HG02571 (cell line): ENCODE results near the gene C1orf35.

Experiments used
- ATAC-seq: cut with Tn5 transposase; IDR thresholded peaks from one replicate; pipeline ENCODE4 v1.9.1; 2021; ENCODE audit warnings: mild to moderate bottlenecking, moderate library complexity; ENCODE audit not compliant: unreplicated experiment

The C1orf35 gene

DNA sequence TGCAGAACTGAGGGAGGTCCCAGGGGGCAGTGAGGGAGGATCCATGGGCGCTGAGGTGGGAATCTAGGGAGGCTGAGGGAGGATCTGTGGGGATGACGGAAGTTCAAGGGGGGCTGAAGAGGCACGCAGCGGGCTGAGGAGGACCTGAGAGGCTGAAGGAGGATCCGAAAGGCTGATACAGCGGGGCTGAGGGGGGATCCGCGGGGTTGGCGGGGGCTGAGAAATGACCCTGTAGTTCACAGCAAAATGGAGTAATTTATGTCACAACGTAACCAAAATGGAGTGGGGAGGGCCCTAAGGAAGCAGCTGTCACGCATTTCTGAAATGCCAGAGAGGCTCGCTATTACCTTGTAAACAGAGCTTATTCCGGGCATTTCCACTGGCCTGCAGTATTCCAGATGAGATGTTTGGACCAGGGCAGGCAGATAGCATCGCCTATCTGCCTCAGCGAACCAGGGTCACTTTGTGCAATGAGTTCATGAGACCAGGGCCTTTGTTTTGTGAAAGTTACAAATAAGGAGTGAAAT lies 6.9 kb upstream of the C1orf35 start:
- no peak for ATAC-seq

DNA sequence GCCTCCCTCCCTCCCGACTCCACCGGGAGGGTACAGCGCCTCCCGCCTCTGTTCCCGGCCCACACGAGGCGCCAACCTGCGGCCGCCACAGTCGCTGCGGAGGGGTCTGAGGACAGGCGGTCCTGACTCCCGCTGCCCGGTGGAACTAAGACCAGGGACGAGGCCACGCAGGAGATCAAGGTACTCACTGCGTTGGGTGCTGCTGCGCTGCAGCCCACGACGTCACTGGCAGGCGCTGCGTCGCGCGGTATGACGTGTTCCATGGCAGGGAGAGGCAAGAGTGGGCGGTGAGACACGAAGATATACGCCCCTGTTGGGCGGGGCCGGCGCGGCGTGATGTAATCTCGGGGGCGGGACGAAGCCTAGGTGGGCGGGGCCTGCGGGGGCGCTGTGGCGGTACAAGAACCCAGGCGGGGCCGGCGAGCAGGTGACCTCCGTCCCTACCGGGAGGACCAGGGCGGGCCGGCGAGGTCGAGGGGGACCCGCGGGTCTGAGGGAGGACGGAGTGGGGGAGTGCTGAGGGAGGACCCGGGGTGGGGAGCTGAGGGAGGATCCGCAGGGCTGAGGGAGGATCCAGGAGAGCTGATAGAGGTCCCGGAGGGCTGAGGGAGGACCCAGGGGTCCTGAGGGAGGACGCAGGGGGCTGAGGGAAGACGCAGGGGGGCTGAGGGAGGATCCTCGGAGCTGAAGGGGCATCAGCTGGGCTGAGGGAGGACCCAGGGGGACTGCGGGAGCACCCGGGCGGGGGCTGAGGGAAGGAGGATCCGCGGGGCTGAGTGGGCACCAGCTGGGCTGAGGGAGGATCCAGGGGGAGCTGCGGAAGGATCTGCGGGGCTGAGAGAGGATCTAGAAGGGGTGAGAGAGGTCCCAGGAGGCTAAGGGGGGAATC lies 6.2 kb upstream of the C1orf35 start, which contains the start of gene MRPL55:
MRPL55 (minus strand) TSS at position 227 of the 889 bp plus-strand sequence. CDS start 1,039 bp downstream, outside the sequence.
- peak; percentile 81 for ATAC-seq

DNA sequence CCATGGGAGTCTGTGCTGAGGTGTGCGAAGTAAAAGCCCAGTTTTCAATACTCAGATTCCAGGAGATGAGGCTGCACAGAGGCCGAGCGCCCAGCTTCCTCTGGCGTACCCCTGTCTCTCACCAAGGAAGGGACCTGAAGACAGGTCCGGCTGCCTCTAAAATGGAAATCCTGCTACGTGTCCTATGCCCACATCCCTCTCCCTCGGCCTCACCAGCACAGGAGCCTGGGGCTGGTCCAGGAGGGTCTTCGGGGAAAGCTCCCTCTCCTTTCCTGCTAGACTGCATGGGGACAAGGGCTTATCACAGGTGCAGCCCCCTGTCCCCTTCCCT lies 5.6 kb upstream of the C1orf35 start:
- ATAC-seq, result no peak

GRCh38 chr1:228108055-228108690 lies 5.0 kb upstream of the C1orf35 start:
- ATAC-seq, result no peak

GRCh38 chr1:228107636-228108035 lies 4.5 kb upstream of the C1orf35 start:
- no peak for ATAC-seq

DNA sequence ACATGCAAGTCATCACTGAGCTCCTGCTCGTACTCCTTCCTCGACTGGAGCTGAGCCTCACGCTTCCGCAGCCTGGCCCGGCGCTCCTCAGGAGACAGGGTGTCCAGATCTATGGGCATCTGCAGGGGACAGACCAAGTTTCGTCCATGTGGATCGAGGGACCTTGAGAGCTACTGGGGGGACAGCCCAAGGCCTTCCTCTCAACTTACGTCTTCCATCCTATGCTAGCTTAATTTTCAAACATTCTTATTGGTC lies 3.6 kb upstream of the C1orf35 start:
- ATAC-seq, result no peak

DNA sequence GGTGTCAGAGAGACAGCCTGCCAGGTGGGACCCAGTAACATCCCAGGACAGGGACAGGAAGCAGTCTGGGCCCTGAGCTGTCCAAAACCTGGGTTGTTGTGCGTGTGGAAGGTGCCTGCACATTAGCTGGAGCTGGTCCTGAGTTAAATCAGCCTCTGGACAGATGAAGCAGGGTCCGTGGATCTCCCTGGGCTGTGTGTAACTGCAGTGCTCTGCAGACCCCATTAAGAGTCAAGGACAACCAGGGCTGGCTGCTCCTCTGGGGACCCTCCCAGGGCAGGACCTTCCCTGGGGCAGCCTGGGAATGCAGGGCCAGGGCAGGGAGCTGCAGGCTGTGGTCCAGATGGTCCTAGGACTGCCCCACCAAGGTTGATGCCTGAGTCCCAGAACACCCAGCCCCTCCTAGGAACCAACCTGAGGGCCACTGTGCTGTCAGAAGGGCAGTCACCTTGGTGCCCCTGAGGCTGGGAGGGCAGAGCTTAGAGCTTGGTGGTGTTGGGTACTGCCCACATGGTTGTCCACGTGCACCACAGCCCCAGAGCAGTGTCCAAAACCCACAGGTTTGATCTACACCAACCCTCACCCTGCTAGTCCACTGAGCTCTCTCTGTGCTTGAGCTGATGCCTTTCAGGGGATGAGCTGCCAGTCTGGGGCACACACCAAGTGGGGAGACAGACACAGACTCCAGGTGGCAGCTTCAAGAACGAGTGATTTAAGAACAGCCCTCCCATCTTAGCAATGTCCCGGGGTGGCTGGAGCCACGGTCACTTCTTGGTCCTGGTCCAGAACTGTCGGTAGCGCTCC lies 3.1 kb upstream of the C1orf35 start:
- ATAC-seq, result no peak

DNA sequence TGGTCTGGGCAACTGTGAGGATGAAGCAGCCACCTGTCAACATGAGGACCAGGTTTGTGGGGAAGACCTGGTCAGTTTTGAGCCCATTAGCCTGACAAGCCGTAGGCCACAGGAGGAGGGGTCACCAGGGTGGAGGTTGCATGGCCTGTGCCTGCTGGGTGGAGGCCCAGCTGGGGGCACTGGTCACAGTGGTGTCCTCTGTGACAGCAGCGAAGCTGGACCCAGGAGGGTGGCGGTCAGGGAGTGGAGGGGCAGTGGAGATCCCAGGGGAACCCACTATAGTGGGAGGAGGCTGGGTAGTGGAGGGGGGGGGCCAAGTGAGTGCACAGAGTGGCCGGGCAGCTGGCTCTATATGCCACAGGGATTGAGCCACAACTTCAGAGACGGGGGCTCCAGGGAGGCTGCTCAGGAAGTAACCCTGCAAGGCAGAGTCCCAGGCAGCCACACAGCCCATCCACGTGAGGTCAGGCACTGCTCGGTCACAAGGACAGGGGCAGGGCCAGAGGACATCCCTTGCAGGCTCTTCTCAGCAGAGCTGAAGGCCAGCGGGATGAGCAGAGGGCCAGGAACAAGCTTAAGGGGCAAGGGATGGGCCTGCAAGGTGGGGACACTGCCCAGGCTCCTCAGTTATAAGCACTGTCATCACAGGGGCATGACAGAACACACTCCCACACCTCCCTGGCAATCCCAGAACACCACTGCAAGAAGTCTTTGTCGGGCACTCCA lies 2.3 kb upstream of the C1orf35 start:
- ATAC-seq, result no peak

DNA sequence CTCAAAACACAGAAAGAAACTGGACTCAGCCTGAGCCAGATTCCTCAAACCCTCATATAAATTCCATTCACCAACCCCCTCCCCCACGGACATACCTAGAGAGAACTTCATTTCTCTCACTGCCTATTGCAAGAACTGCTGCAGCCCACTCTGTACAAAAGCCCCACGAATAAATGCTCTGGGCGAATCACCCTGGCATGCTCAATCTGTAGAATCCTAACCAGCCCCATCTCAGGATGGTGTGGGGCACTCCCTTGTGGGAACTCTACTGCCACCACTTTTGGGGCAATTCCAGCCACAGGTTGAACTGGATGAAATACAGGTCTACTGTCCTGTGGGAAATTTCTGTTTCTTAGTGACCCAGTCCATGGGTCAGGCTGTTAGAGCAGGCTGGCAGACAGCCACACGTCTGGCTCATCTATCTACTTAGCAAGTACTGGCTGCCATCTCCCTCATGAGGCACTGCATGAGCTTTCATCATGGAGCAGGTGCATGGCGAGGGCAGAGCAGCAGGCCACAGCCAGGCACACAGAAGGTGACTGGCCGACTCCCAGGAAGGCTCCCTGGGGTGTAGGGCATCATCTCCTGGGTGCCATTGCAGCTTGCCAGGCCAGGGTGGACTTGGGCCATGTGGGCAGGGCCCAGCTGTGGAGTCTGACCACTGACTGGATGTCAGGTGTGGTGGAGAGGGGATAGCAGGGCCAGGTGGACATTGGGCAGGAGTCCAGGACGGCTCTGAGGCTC lies 1.6 kb upstream of the C1orf35 start:
- ATAC-seq, result no peak

- peak; percentile 11 for ATAC-seq
Observed at GRCh38 chr1:228101994-228102790, 933 bp downstream of the C1orf35 start.

GRCh38 chr1:228101614-228101993 lies 1.5 kb downstream of the C1orf35 start:
- ATAC-seq, result peak; percentile 1

DNA sequence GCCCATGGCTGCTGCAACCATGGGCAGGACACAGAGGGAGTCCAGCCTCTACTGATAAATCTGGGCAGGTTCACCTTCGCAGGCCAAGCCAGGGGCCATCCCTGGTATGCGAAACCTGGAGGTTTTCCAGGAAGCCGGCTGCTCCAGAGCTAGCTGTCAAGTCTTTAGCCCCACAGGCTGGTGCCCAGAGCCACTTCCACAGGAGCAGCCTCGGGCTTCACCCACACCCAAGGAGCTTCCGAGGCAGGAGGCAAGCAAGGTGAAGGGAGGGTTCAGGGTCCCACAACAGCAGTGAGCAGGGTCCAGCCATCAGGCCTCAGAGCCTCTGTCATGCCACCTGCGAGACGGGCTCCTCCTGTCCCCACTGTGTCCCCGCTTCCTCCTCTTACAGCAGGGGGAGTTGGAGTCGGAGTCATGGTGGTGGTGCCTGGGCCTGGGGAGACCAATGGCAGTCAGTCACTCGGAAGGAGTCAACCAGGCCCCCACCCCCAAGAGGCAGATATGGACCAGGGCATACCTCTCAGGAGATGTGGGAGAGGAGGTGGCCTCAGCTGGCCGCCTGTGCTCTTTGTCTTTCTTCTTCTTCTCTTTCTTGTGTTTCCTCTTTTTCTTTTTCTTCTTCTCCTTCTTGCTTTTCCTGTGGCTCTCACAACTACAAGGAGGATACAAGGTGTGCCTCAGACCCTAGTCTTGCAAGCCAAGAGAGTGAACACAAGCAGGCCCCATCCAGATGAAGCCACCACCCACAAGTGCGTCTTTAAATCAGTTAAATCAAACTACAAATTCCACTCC lies 2.1 kb downstream of the C1orf35 start:
- no peak for ATAC-seq

DNA sequence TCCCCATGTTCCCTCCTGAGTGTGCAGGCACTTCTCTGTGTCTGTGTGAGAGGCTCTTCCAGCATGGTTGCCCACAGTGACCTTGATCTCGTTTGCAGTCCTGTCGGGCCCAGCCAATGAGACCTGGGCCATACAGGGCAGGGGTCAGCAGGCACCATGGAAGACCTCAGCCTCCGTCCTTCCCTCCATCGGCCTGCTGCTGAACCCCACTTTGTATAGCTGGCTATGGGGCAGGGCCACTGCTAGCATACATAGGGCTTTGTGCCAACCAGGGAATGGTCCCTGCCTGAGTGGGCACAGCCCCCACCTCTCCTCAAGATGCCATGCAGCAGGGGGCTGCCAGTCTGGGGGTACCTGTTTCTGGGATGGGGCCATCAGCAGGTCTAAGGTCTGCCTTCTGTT lies 3.8 kb downstream of the C1orf35 start:
- ATAC-seq, result no peak

DNA sequence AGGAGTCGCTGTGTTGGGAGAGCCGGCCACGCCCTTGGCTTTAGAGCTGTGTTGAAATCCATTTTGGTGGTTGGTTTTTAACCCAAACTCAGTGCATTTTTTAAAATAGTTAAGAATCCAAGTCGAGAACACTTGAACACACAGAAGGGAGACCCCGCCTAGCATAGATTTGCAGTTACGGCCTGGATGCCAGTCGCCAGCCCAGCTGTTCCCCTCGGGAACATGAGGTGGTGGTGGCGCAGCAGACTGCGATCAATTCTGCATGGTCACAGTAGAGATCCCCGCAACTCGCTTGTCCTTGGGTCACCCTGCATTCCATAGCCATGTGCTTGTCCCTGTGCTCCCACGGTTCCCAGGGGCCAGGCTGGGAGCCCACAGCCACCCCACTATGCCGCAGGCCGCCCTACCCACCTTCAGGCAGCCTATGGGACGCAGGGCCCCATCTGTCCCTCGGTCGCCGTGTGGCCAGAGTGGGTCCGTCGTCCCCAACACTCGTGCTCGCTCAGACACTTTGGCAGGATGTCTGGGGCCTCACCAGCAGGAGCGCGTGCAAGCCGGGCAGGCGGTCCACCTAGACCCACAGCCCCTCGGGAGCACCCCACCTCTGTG lies 4.7 kb downstream of the C1orf35 start:
- no peak for ATAC-seq

DNA sequence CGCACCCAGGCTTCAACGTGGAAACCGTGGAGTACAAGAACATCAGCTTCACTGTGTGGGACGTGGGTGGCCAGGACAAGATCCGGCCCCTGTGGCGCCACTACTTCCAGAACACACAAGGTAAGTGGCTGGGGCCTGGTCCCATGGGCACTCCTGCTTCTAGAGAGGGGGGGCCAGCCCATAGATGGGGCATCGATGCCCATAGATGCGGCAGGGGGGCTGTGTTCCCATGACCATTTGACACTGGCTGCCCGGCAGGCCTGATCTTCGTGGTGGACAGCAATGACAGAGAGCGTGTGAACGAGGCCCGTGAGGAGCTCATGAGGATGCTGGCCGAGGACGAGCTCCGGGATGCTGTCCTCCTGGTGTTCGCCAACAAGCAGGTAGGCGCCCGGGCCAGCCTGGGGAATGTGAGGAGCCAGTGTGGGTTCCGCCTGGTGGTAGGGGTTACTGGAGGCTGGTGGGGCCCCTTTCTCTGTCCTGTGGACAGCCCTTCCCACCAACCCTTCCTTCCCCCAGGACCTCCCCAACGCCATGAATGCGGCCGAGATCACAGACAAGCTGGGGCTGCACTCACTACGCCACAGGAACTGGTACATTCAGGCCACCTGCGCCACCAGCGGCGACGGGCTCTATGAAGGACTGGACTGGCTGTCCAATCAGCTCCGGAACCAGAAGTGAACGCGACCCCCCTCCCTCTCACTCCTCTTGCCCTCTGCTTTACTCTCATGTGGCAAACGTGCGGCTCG lies 5.6 kb downstream of the C1orf35 start:
- no peak for ATAC-seq

GRCh38 chr1:228096416-228097332 lies 6.5 kb downstream of the C1orf35 start:
- ATAC-seq, result no peak
